Suppressor macrophage treated with lipopolysaccharide for 1 hour (primary cell): Measurements from ENCODE around the gene KRTAP10-2.
"Not testable (repeated sequence)": the region's sequence is repeated elsewhere in the genome, so short reads cannot be mapped to it uniquely, and the experiment has no call there.

Source experiments
- DNase-seq, 3 donors: peaks; one replicate each; pipeline ENCODE4 v3.0.0-alpha.2; 2020 to 2022

The KRTAP10-2 gene

GRCh38 chr21:44511938-44512275 is 39.4 kb downstream of the KRTAP10-2 start:
- DNase-seq = no peak

- DNase-seq = no peak
Observed at GRCh38 chr21:44511219-44511937, 39.9 kb downstream of the KRTAP10-2 start.

GRCh38 chr21:44510508-44511218 is 40.6 kb downstream of the KRTAP10-2 start:
- peak; percentile 48 to 73 (median 56) for DNase-seq

- no peak for DNase-seq
Observed at GRCh38 chr21:44510109-44510507, 41.2 kb downstream of the KRTAP10-2 start.

- DNase-seq = peak in 1 of 3 donors; percentile 23
Observed at GRCh38 chr21:44509539-44509938, 41.8 kb downstream of the KRTAP10-2 start.

- no peak for DNase-seq
Observed at GRCh38 chr21:44508711-44509445, 42.4 kb downstream of the KRTAP10-2 start.

GRCh38 chr21:44508426-44508710 is 42.9 kb downstream of the KRTAP10-2 start:
- DNase-seq = no peak

- no peak for DNase-seq
Observed at GRCh38 chr21:44507673-44508425, 43.5 kb downstream of the KRTAP10-2 start.

- DNase-seq = no peak
Observed at GRCh38 chr21:44506279-44507255, 44.7 kb downstream of the KRTAP10-2 start.

- no peak for DNase-seq
Observed at GRCh38 chr21:44505673-44506278, 45.5 kb downstream of the KRTAP10-2 start.

GRCh38 chr21:44503901-44504399 is 47.4 kb downstream of the KRTAP10-2 start:
- peak in 2 of 3 donors; percentile 27 to 38 for DNase-seq

- DNase-seq = not testable (repeated sequence)
Observed at GRCh38 chr21:44503006-44503889, 48.1 kb downstream of the KRTAP10-2 start.

GRCh38 chr21:44502171-44502958 is 48.9 kb downstream of the KRTAP10-2 start:
- DNase-seq = no peak
